HG03097 (cell line): Measurements from ENCODE around the gene SHISAL2B.
"Not testable (repeated sequence)": the region's sequence is repeated elsewhere in the genome, so short reads cannot be mapped to it uniquely, and the experiment has no call there.

Source experiments
- ATAC-seq: cut with Tn5 transposase; IDR thresholded peaks from one replicate; pipeline ENCODE4 v1.9.1; 2021; ENCODE audit not compliant: unreplicated experiment, low FRiP score

The SHISAL2B gene

DNA sequence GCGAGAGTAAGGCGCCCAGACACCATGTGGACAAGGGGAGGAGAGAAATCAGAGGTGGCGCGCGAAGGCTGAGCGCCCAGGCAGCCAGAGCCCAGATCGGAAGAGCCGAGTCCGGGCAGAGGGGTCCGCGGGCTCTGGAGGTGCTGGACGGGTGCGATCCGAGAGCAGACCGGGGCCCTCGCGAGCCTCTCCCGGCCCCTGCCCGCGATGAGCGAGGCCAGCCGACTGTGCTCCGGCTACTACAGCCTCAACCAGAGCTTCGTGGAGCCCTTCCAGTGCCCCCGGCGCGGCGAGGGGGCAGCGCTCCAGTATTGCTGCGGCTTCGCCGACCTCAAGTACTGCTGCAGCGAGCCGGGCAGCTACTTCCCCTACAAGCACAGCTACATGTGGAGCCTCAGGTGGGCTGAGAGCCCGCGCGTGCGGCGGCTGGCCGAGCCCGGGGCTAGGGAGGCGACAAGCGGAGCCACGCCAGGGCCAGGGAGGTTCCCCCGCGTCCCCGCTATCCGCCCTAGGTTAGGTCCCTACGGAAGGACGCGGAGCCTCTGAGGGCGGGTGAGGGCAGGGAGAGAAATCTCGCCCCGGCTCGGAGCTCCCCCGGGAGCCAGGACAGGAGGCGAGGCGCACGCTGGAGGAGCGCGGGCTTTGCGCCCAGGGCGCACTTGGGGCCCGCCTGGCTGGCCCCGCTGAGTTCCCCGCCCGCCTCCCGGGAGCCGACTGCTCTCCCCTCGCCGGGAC lies at the start of gene SHISAL2B:
SHISAL2B (plus strand) TSS at position 87 of the 735 bp plus-strand sequence; CDS start at position 208, 121 bp downstream.
- ATAC-seq: no peak

- no peak for ATAC-seq
Measured at GRCh38 chr5:64644831-64645230, 45.5 kb upstream of the SHISAL2B start.

DNA sequence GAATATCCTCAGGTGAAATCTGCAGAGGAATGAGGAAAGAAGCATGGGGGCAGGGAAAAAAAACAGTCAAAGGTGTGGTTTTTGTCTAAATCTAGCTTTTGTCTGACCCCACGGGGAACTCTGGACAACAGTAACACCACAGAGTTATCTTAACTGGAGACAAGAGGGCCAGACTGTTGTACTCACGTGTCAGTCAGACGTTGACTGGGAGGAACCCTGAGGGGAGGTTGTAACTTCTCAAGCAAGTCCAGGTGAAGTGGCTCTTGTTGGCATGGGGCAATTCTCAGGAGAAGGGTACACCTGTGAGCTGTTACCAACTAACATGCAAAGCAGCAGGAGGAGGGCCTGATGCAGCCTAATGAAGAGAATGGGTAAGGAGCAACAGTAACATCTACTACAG lies 44.1 kb upstream of the SHISAL2B start:
- no peak for ATAC-seq

DNA sequence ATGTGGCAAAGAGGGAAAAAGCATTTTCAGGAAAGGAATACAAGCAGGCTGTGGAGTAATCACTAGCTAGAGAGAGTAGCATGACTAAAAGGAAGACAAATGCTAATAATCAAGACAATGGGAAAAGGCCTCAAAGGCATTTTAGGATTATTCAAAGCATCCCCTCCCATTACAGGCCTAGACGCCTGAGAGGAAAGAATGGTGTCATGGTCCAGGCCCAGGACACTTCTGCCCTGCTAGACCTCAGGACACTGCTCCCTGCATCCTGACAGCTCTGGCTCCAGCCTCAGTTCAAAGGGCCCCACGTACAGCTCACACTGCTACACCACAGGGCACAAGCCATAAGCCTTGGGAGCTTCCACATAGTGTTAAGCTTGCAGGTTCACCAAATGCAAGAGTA lies 40.8 kb upstream of the SHISAL2B start:
- no peak for ATAC-seq

GRCh38 chr5:64653766-64654560 lies 36.3 kb upstream of the SHISAL2B start:
- no peak for ATAC-seq

DNA sequence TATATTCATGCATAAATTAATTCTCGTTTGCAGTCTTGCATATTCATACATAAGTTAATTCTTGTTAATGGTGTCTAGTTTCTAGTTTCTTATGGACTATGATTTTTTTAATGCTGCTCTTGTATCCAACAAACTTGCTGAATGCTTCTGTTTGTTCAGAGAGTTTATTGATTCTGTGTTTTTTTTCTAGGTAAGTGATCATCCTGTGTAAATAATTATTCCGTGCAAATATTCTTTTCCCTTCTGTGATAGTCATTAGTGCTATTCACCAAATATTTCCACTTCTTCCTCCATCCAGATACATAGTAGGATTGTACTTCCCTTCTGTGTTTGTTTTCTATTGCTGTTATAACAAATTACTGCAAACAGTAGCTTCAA lies 35.8 kb upstream of the SHISAL2B start:
- no peak for ATAC-seq

GRCh38 chr5:64655596-64655995 lies 34.7 kb upstream of the SHISAL2B start:
- ATAC-seq: no peak

DNA sequence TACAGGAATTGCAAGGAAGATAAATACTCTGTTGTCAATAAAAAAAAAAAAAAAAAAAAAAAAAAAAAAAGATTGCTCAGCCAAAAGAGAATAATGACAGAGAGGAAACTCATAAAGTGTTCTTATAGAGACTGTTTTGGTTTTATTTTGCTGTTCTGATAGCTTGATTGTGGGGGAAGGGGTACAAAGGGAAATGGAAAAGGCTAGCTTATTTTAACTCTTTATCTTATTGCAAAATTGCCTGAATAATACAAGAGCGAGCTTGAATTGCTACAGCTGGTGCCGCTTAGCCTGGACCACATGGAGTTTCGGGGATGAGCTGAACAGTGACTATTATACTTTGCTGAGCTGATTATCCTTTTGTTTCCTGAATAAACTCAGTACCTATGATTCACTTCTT lies 31.0 kb upstream of the SHISAL2B start:
- no peak for ATAC-seq

DNA sequence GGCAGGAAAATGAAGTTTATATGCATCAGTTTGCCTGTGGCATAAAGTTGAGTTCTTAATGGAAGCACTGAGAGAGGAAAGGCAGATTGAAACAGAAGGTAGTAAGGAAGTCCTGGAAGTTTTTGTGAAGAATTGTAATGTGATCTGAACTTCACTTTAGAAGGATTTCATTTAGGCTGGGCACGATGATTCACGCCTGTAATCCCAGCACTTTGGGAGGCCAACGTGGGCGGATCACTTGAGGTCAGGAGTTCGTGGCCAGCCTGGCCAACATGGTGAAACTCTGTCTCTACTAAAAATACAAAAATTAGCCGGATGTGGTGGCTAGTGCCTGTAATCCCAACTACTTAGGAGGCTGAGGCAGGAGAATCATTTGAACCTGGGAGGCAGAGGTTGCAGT lies 27.1 kb upstream of the SHISAL2B start:
- ATAC-seq: not testable (repeated sequence)

DNA sequence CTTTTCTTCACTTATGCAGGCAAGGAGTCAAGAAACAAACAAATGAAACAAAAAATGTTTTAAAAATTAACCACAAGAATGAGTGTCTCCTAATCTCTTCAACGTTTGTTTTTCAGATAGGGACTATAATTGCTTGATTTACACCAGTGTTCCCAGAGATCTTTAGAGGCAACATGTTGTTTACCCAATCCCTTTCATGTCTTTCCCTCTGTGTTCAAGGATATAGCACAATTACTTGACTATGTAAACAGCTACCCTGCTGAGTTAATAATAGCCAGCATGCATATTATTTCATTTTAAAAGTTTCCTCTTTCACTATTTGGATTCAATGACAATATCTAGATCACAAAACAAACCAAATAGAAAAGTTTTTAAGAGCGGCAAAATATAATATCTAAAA lies 25.1 kb upstream of the SHISAL2B start:
- no peak for ATAC-seq

DNA sequence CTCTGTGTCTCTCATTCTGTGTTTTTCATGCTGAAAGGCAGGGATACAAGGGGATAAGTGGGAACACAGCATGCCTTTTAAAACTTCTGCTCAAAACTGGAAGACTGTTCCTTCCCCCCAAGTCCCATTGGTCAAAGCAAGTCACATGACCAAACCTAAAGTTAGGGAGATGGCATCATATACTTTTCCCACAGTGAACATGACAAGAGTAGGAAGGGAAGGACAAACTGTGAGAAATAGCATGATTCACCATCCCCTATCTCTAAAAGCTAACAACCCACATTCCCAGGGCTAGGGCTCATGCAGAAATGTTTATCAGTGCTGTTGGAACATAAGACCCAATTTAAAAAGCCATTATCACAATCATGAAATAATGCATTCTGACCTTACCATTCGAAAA lies 24.2 kb upstream of the SHISAL2B start:
- ATAC-seq: no peak

DNA sequence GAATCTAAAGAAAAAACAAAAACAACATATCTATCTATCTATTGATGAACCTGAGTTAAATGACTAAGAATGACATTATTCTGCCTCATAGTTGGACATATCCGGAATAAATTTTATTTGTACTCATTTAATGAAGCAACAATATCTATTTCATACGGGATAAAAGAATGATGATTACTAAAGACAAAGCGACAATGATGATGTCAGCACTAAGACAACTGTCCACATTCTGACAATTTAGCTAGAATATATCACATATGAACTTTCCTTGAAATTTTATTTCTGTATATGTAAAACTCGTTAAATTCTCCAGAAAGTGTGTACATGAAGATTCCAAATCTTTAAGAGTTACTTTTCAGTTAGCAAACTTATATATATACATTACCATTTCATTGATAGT lies 23.2 kb upstream of the SHISAL2B start:
- ATAC-seq: no peak

GRCh38 chr5:64670277-64670676 lies 20.0 kb upstream of the SHISAL2B start:
- ATAC-seq: no peak

- ATAC-seq: no peak
Measured at GRCh38 chr5:64671678-64672077, 18.6 kb upstream of the SHISAL2B start.

- ATAC-seq: no peak
Measured at GRCh38 chr5:64678374-64678773, 11.9 kb upstream of the SHISAL2B start.

DNA sequence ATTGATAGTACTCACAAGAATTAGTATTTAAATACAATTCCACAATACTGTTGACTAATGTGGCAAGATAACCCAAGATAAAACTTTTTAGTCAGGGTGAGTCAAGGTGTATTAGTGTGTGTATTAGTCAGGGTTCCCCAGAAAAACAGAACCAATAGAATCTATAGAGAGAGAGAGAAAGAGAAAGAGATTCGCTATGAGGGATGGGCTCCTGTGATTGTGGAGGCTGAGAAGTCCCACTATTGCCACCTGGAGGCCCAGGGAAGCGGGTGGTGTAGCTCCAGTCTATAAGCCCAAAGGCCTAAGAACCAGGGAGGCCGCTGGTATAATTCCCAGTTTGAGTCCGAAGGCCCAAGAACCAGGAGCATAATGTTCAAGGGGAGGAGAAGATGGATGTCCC lies 10.0 kb upstream of the SHISAL2B start:
- ATAC-seq: no peak

DNA sequence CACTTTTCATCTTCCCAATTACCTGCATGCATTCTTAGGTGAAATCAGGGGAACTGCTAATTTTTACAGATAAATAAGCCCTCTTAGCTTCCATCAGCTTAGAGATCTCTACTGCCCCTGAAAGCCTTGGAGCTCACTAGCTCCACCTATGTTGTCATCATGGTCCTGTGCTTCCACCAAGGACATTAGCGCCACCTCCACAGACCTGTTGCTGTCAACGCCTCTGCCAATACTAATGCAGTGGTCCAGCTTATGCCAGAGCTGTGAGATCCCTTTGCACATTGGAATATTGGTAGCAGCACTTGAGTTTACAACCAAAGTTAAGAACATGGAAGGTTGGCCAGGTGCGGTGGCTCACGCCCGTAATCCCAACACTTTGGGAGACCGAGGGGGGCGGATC lies 7.7 kb upstream of the SHISAL2B start:
- ATAC-seq: no peak

DNA sequence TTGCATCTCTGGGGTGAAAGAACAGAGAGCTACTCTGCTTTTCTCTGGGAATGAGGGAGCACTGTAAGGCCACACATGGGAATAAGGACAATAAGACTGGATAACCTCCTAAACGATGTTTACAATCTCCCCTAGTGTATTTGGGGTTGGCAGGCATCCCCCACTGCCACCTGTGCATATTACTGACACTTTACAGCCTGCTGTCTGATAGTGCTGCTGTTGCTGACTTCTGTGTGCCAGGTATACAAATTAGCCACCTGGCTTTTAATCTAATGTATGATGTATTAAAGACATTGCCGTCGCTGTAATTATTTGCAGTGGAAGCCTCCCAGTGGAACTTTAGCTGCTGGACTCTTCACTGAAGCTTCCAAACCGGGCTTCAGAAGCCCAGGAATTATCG lies 4.4 kb upstream of the SHISAL2B start:
- ATAC-seq: no peak

GRCh38 chr5:64688391-64688790 lies 1.9 kb upstream of the SHISAL2B start:
- no peak for ATAC-seq

DNA sequence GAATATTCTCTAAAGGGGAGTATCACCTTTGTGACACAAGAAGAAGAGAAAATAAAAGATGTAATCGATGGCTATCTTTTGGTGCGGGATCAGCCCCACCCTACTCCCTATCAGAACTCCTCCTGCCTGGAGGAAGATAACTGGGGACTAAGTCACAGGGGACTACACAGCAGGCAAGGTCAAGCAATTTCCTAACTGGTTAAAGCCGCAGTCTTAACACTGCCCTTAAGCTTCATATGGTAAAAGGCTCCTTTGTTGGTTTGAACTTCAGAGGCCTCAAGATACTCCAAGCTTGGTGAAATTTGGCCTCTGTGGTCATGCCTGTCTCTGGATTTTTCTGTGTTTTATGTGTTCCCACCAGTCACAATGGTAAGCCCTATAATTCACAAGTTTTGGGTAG lies 1.3 kb upstream of the SHISAL2B start:
- no peak for ATAC-seq

DNA sequence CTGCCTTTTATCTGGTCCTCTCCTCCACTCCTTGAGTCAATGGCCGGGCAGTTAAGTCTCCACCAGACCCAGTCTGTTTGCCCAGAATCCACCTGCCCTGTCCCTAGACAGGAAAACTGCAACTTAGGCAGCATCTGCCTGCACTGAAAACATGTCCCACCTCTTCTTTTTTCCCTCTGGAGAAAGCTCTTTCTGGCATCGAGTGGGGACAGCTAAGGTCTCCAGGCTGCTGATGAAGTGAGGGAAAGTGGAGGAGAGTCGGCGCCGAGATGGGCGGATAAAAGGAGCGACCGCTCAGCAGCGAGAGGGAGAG lies 243 bp upstream of the SHISAL2B start:
- no peak for ATAC-seq

GRCh38 chr5:64691291-64691690 lies 988 bp downstream of the SHISAL2B start:
- ATAC-seq: no peak
